HepG2 (cell line): ENCODE results near the gene DELE1. TPM values are rescaled to one million over a fixed set of nuclear protein-coding genes. Genes with fewer than 3 reads are reported as not detected.

Source experiments
- EP300 ChIP-seq, 3 experiments: sonication (generic) in 1 of 3; formaldehyde crosslinking in 1 of 3; IDR thresholded peaks; 2 replicates each; pipeline versions ENCODE4 v1.5.1 to v1.6.1; 2011 to 2020; ENCODE audit warnings: low read depth in 2 of 3, low read length in 2 of 3, borderline replicate concordance in 1 of 3, improper control_type of control experiment in 1 of 3, mild to moderate bottlenecking in 1 of 3, missing genetic modification reagents in 1 of 3, moderate library complexity in 1 of 3
- ETS1 ChIP-seq: sonication (generic); formaldehyde crosslinking; IDR thresholded peaks from 2 replicates; pipeline ENCODE4 v1.4.0; 2020; ENCODE audit warnings: missing genetic modification reagents
- HCFC1 ChIP-seq: fragments of 150-350 bp; IDR thresholded peaks from 2 replicates; pipeline ENCODE4 v1.6.1; 2014; ENCODE audit warnings: low read depth, low read length
- HDAC6 ChIP-seq: fragments of 200-600 bp; sonication (generic); IDR thresholded peaks from 2 replicates; pipeline ENCODE4 v1.7.0; 2017; ENCODE audit warnings: mild to moderate bottlenecking, antibody characterized with exemption, low read length, low read depth
- HNRNPK ChIP-seq: fragments of 200-400 bp; formaldehyde crosslinking; IDR thresholded peaks from 2 replicates; pipeline ENCODE4 v1.6.1; 2018; ENCODE audit warnings: low read length, low read depth, moderate library complexity, mild to moderate bottlenecking; ENCODE audit not compliant: poor library complexity, severe bottlenecking
- KLF6 ChIP-seq: IDR thresholded peaks from 2 replicates; pipeline ENCODE4 v1.8.0; 2016; ENCODE audit warnings: missing biosample characterization, missing genetic modification reagents
- NR2C2 ChIP-seq: sonication (generic); formaldehyde crosslinking; IDR thresholded peaks from 2 replicates; pipeline ENCODE4 v1.4.0; 2020; ENCODE audit warnings: missing genetic modification reagents, mild to moderate bottlenecking, moderate library complexity, borderline replicate concordance
- PRPF4 ChIP-seq: fragments of 200-400 bp; formaldehyde crosslinking; IDR thresholded peaks from 2 replicates; pipeline ENCODE4 v1.6.1; 2016; ENCODE audit warnings: low read length, low read depth; ENCODE audit not compliant: poor library complexity, severe bottlenecking
- RBFOX2 ChIP-seq: fragments of 200-400 bp; formaldehyde crosslinking; IDR thresholded peaks from 2 replicates; pipeline ENCODE4 v1.6.1; 2017; ENCODE audit warnings: low read depth, mild to moderate bottlenecking, low read length
- SIN3A ChIP-seq: IDR thresholded peaks from 2 replicates; pipeline ENCODE4 v1.6.1; 2011; ENCODE audit warnings: low read depth, mild to moderate bottlenecking, control low read depth, low read length, borderline replicate concordance
- SOX6 ChIP-seq, 2 experiments: fragments of 450-650 bp in 1 of 2; sonication (generic) in 1 of 2; formaldehyde crosslinking in 1 of 2; IDR thresholded peaks; 2 replicates each; pipeline versions ENCODE4 v1.4.0 to v1.6.1; 2017 to 2020; ENCODE audit warnings: antibody characterized with exemption in 1 of 2, mild to moderate bottlenecking in 1 of 2, missing genetic modification reagents in 1 of 2
- SRSF4 ChIP-seq: fragments of 200-400 bp; formaldehyde crosslinking; IDR thresholded peaks from one replicate; pipeline ENCODE4 v1.6.1; 2018; ENCODE audit warnings: mild to moderate bottlenecking, low read depth, low read length, moderate library complexity; ENCODE audit not compliant: poor library complexity, severe bottlenecking
- TOPORS ChIP-seq: sonication (generic); formaldehyde crosslinking; IDR thresholded peaks from 2 replicates; pipeline ENCODE4 v1.8.0; 2023; ENCODE audit warnings: mild to moderate bottlenecking, missing genetic modification reagents
- ZBTB33 ChIP-seq: sonication (generic); formaldehyde crosslinking; IDR thresholded peaks from 2 replicates; pipeline ENCODE4 v1.4.0; 2020; ENCODE audit warnings: missing genetic modification reagents
- ZNF598 ChIP-seq: sonication (generic); formaldehyde crosslinking; IDR thresholded peaks from 2 replicates; pipeline ENCODE4 v1.5.1; 2020; ENCODE audit warnings: mild to moderate bottlenecking, missing genetic modification reagents, borderline replicate concordance
- ZNF652 ChIP-seq: IDR thresholded peaks from 2 replicates; pipeline ENCODE4 v1.6.1; 2016; ENCODE audit warnings: low read depth, borderline replicate concordance
- ZNF773 ChIP-seq: sonication (generic); formaldehyde crosslinking; IDR thresholded peaks from 2 replicates; pipeline ENCODE4 v1.4.0; 2020; ENCODE audit warnings: missing genetic modification reagents, borderline replicate concordance
- ZNF782 ChIP-seq: sonication (generic); formaldehyde crosslinking; IDR thresholded peaks from 2 replicates; pipeline ENCODE4 v1.4.0; 2020; ENCODE audit warnings: missing genetic modification reagents, mild to moderate bottlenecking, borderline replicate concordance
- polyA plus RNA-seq, 8 experiments: library from polyadenylated mRNA; depleted of rRNA in 3 of 8; stranded (reverse) in 7 of 8; unstranded in 1 of 8; fragments of >200 nt; fragmentation: Illumina TruSeq in 4 of 8; extraction: Trizol in 4 of 8; gene quantifications; 2 replicates each; pipeline versions ENCODE4 v1.2.1 to v1.2.3, GENCODE V29; 2011 to 2016; ENCODE audit warnings: low read depth in 4 of 8, missing spikeins in 1 of 8, mixed read lengths in 1 of 8; ENCODE audit not compliant: insufficient read depth in 1 of 8
- total RNA-seq, 5 experiments: library from RNA; depleted of rRNA; stranded (reverse); fragments of >200 nt; fragmentation: Illumina TruSeq; extraction: Trizol; gene quantifications; 2 replicates each; pipeline ENCODE4 v1.2.3, GENCODE V29; 2016; ENCODE audit warnings: low read depth in 1 of 5
- TF ChIP-seq, protein P1 (sequence below): sonication (generic); formaldehyde crosslinking; IDR thresholded peaks from 2 replicates; pipeline ENCODE4 v1.5.1; 2020; ENCODE audit warnings: mild to moderate bottlenecking, moderate library complexity, missing genetic modification reagents
- TF ChIP-seq, protein P2 (sequence below): sonication (generic); formaldehyde crosslinking; IDR thresholded peaks from 2 replicates; pipeline ENCODE4 v1.5.0; 2020; ENCODE audit warnings: mild to moderate bottlenecking, missing genetic modification reagents, borderline replicate concordance

DELE1 gene
- total and polyA plus RNA-seq, 2 of the 13 experiments (the other 11 are each of a cell fraction or from before 2014, with no cell fraction given): 57.5 to 90.3 TPM

- TF ChIP-seq ZNF598 (CRISPR knock-in tag) (no peak), SIN3A (no peak), EP300 (IDR thresholded peaks at IDR 0.05; ENCODE audit: low read depth in 2 of 2, low read length in 2 of 2) (peak in 1 of 2 experiments; percentile 18; a peak in 1 of 4 replicates), EP300 (CRISPR knock-in tag; IDR thresholded peaks at IDR 0.05; ENCODE audit: borderline replicate concordance) (no peak), TOPORS (CRISPR knock-in tag) (no peak), ZNF652 (CRISPR knock-in tag) (no peak), HDAC6 (no peak), KLF6 (no peak), HNRNPK (no peak), SOX6 (IDR thresholded peaks at IDR 0.05) (no peak), SOX6 (CRISPR knock-in tag; IDR thresholded peaks at IDR 0.05) (peak; percentile 56; the same call in 1 of the 2 replicates), PRPF4 (no peak), NR2C2 (CRISPR knock-in tag) (no peak), SRSF4 (no peak), ETS1 (CRISPR knock-in tag) (no peak), HCFC1 (no peak), ZNF773 (no peak), RBFOX2 (no peak), ZBTB33 (no peak), ZNF782 (CRISPR knock-in tag) (no peak)
- TF ChIP-seq, protein P1, sequence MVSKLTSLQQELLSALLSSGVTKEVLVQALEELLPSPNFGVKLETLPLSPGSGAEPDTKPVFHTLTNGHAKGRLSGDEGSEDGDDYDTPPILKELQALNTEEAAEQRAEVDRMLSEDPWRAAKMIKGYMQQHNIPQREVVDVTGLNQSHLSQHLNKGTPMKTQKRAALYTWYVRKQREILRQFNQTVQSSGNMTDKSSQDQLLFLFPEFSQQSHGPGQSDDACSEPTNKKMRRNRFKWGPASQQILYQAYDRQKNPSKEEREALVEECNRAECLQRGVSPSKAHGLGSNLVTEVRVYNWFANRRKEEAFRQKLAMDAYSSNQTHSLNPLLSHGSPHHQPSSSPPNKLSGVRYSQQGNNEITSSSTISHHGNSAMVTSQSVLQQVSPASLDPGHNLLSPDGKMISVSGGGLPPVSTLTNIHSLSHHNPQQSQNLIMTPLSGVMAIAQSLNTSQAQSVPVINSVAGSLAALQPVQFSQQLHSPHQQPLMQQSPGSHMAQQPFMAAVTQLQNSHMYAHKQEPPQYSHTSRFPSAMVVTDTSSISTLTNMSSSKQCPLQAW (CRISPR knock-in tag): no peak
- TF ChIP-seq, protein P2, sequence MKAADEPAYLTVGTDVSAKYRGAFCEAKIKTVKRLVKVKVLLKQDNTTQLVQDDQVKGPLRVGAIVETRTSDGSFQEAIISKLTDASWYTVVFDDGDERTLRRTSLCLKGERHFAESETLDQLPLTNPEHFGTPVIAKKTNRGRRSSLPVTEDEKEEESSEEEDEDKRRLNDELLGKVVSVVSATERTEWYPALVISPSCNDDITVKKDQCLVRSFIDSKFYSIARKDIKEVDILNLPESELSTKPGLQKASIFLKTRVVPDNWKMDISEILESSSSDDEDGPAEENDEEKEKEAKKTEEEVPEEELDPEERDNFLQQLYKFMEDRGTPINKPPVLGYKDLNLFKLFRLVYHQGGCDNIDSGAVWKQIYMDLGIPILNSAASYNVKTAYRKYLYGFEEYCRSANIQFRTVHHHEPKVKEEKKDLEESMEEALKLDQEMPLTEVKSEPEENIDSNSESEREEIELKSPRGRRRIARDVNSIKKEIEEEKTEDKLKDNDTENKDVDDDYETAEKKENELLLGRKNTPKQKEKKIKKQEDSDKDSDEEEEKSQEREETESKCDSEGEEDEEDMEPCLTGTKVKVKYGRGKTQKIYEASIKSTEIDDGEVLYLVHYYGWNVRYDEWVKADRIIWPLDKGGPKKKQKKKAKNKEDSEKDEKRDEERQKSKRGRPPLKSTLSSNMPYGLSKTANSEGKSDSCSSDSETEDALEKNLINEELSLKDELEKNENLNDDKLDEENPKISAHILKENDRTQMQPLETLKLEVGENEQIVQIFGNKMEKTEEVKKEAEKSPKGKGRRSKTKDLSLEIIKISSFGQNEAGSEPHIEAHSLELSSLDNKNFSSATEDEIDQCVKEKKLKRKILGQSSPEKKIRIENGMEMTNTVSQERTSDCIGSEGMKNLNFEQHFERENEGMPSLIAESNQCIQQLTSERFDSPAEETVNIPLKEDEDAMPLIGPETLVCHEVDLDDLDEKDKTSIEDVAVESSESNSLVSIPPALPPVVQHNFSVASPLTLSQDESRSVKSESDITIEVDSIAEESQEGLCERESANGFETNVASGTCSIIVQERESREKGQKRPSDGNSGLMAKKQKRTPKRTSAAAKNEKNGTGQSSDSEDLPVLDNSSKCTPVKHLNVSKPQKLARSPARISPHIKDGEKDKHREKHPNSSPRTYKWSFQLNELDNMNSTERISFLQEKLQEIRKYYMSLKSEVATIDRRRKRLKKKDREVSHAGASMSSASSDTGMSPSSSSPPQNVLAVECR (CRISPR knock-in tag): no peak
Observed at GRCh38 chr5:141982626-141983025, 59.0 kb downstream of the DELE1 start (continued).
